Natural killer cell (primary cell): ENCODE data around the gene RARA. TPM values are rescaled to one million over a fixed set of nuclear protein-coding genes. Genes with fewer than 3 reads are reported as not detected.

Experiments
- ATAC-seq, 3 donors: fragments of 150-1000 bp in 2 of 3; fragments of 200-7000 bp in 1 of 3; cut with Tn5 transposase; 1 replicate in 1 of 3; 2 replicates in 2 of 3; pipeline ENCODE4 v1.10.0; 2021; ENCODE audit warnings: mild to moderate bottlenecking in 2 of 3, moderate library complexity in 2 of 3
- DNase-seq, 2 donors: peaks; one replicate each; pipeline versions ENCODE4 v3.0.0 to v3.0.0-alpha.2; 2013 to 2021; ENCODE audit warnings: mixed read lengths in 1 of 2
- H3K27ac ChIP-seq: one replicate; pipeline ENCODE4 v1.5.1; 2013; ENCODE audit warnings: mild to moderate bottlenecking, low read length
- H3K27me3 ChIP-seq: one replicate; pipeline ENCODE4 v1.6.1; 2013; ENCODE audit warnings: low read length; ENCODE audit not compliant: control insufficient read depth, insufficient read depth
- H3K36me3 ChIP-seq: one replicate; pipeline ENCODE4 v1.6.1; 2013; ENCODE audit warnings: low read length; ENCODE audit not compliant: control insufficient read depth, insufficient read depth
- H3K4me1 ChIP-seq: one replicate; pipeline ENCODE4 v1.6.1; 2013; ENCODE audit warnings: low read length; ENCODE audit not compliant: control insufficient read depth, insufficient read depth
- H3K4me3 ChIP-seq: one replicate; pipeline ENCODE4 v1.5.1; 2013; ENCODE audit warnings: low read length
- H3K9me3 ChIP-seq: one replicate; pipeline ENCODE4 v1.6.1; 2013; ENCODE audit warnings: low read length; ENCODE audit not compliant: control insufficient read depth, insufficient read depth
- H3K27ac Mint-ChIP-seq, 2 donors: one replicate each; pipeline ENCODE4 v1.8.0; 2022; ENCODE audit warnings: mild to moderate bottlenecking in 2 of 2, mixed read lengths in 2 of 2, moderate library complexity in 1 of 2
- H3K27me3 Mint-ChIP-seq, 2 donors: one replicate each; pipeline ENCODE4 v1.8.0; 2022; ENCODE audit warnings: low read depth in 2 of 2, mixed read lengths in 2 of 2
- H3K36me3 Mint-ChIP-seq: one replicate; pipeline ENCODE4 v1.8.0; 2022; ENCODE audit warnings: mixed read lengths
- H3K4me1 Mint-ChIP-seq, 2 donors: one replicate each; pipeline ENCODE4 v1.8.0; 2022; ENCODE audit warnings: mixed read lengths in 2 of 2
- H3K4me3 Mint-ChIP-seq: one replicate; pipeline ENCODE4 v1.8.0; 2022; ENCODE audit warnings: mild to moderate bottlenecking, moderate library complexity, mixed read lengths
- H3K9me3 Mint-ChIP-seq, 2 donors: one replicate each; pipeline ENCODE4 v1.8.0; 2022; ENCODE audit warnings: mixed read lengths in 2 of 2
- CTCF ChIP-seq: fragments of 200-600 bp; IDR thresholded peaks from one replicate; pipeline ENCODE4 v1.8.0; 2022; ENCODE audit warnings: antibody characterized with exemption
- WGBS: methylation state at CpG from one replicate; pipeline ENCODE4 v1.1.7; 2013; ENCODE audit warnings: missing lambda C conversion rate; ENCODE audit not compliant: insufficient coverage; 5-methylcytosine and 5-hydroxymethylcytosine counted together
- intact Hi-C: fragments of 100-400 bp; cut with micrococcal nuclease; formaldehyde crosslinking; loops from one replicate; pipeline ENCODE4 v1.14.2; 2022
- total RNA-seq, 4 donors: library from RNA; stranded (reverse); fragments of 120-200 nt in 1 of 4; gene quantifications; one replicate each; pipeline versions ENCODE4 v1.2.3 to v1.2.4, GENCODE V29; 2013 to 2022

The RARA gene
- total RNA-seq, 3 donors from 2014 or later (not counting 1 experiment from before 2014, with no cell fraction given): 75.9 to 94.6 (median 79.1) TPM

GRCh38 chr17:40321961-40322357 lies 13.0 kb downstream of the RARA start:
- Mint-ChIP-seq H3K4me1 (peaks cover 81 to 95% of the 10 kb centered on the region in 2 donors), H3K36me3 (no peaks in the 10 kb centered on the region), H3K27ac (peak overlapping the region; percentile 99), H3K9me3 (no peaks in the 10 kb centered on the region), H3K27me3 (no peaks in the 10 kb centered on the region), H3K4me3 (peak overlapping the region; percentile 94)
- Histone ChIP-seq H3K4me3 (peak overlapping the region; percentile 58), H3K4me1 (peaks cover 95% of the 10 kb centered on the region), H3K27me3 (no peaks in the 10 kb centered on the region), H3K9me3 (no peaks in the 10 kb centered on the region), H3K27ac (peak overlapping the region; percentile 98), H3K36me3 (no peaks in the 10 kb centered on the region)
- no peak for DNase-seq
- TF ChIP-seq CTCF: no peak
- intact Hi-C loops: loop anchor here (2.0 to 5.0 kb wide), 3 partner anchors 35 to 555 kb away; partner anchors contain the start of gene CDC6
- 8% methylated on average over 4 of the region's 4 CpGs for WGBS
- ATAC-seq: no peak

- Mint-ChIP-seq H3K9me3 (no peaks in the 10 kb centered on the region), H3K27ac (peak overlapping the region; percentile 99), H3K4me1 (peaks cover 81 to 95% of the 10 kb centered on the region in 2 donors), H3K4me3 (peak overlapping the region; percentile 94), H3K27me3 (no peaks in the 10 kb centered on the region), H3K36me3 (no peaks in the 10 kb centered on the region)
- H3K27me3 ChIP-seq: no peaks in the 10 kb centered on the region
- ATAC-seq (peak; percentile 30 to 59 (median 46)), DNase-seq (peak; percentile 90 to 98)
- no peak for TF ChIP-seq CTCF
- intact Hi-C loops: loop anchor here (1.0 to 5.0 kb wide), 4 partner anchors 19 to 555 kb away; partner anchors contain the start of gene CDC6
- H3K36me3 ChIP-seq: no peaks in the 10 kb centered on the region
- 0% methylated on average over 16 of the region's 19 CpGs for WGBS
- no peaks in the 10 kb centered on the region for H3K9me3 ChIP-seq
- peak overlapping the region; percentile 58 for H3K4me3 ChIP-seq
- peaks cover 95% of the 10 kb centered on the region for H3K4me1 ChIP-seq
- H3K27ac ChIP-seq: peak overlapping the region; percentile 98
Observed at GRCh38 chr17:40322358-40323315, 13.7 kb downstream of the RARA start.

GRCh38 chr17:40323391-40324381 lies 14.7 kb downstream of the RARA start:
- no peaks in the 10 kb centered on the region for H3K9me3 Mint-ChIP-seq
- Histone ChIP-seq H3K4me3 (peak overlapping the region; percentile 58), H3K27me3 (no peaks in the 10 kb centered on the region), H3K27ac (peak overlapping the region; percentile 98), H3K9me3 (no peaks in the 10 kb centered on the region), H3K4me1 (peaks cover 98% of the 10 kb centered on the region), H3K36me3 (no peaks in the 10 kb centered on the region)
- intact Hi-C loops: loop anchor here (1.0 to 5.0 kb wide), 4 partner anchors 18 to 556 kb away; partner anchors contain the start of gene CDC6
- H3K36me3 Mint-ChIP-seq: no peaks in the 10 kb centered on the region
- peak overlapping the region; percentile 94 for H3K4me3 Mint-ChIP-seq
- 3% methylated on average over 7 of the region's 10 CpGs for WGBS
- no peak for TF ChIP-seq CTCF
- H3K27me3 Mint-ChIP-seq: no peaks in the 10 kb centered on the region
- H3K27ac Mint-ChIP-seq: peak overlapping the region; percentile 99
- DNase-seq (peak; percentile 75 to 96), ATAC-seq (peak; percentile 44 to 65 (median 54))
- H3K4me1 Mint-ChIP-seq: peaks cover 82 to 94% of the 10 kb centered on the region in 2 donors
